HepG2 (cell line): ENCODE data around the gene MMP24OS. TPM values are rescaled to one million over a fixed set of nuclear protein-coding genes. Genes with fewer than 3 reads are reported as not detected.

Experiments
- ATF7 ChIP-seq, 2 experiments: fragments of 450-650 bp in 1 of 2; sonication (generic) in 1 of 2; formaldehyde crosslinking in 1 of 2; IDR thresholded peaks; 2 replicates each; pipeline versions ENCODE4 v1.4.0 to v1.6.1; 2016 to 2020; ENCODE audit warnings: antibody characterized with exemption in 1 of 2, mild to moderate bottlenecking in 1 of 2, missing genetic modification reagents in 1 of 2
- CCDC6 ChIP-seq: sonication (generic); formaldehyde crosslinking; IDR thresholded peaks from 2 replicates; pipeline ENCODE4 v1.8.1; 2022; ENCODE audit warnings: mild to moderate bottlenecking, missing genetic modification reagents, moderate library complexity
- DNMT3B ChIP-seq: conservative IDR thresholded peaks from 2 replicates; pipeline ENCODE4 v1.6.1; 2016; ENCODE audit warnings: missing biosample characterization, control low read depth
- FIP1L1 ChIP-seq: fragments of 200-400 bp; formaldehyde crosslinking; IDR thresholded peaks from 2 replicates; pipeline ENCODE4 v1.6.1; 2018; ENCODE audit warnings: low read depth, mild to moderate bottlenecking, low read length, moderate library complexity, borderline replicate concordance; ENCODE audit not compliant: insufficient read depth
- FOXC1 ChIP-seq: sonication (generic); formaldehyde crosslinking; IDR thresholded peaks from 2 replicates; pipeline ENCODE4 v1.8.0; 2022; ENCODE audit warnings: mild to moderate bottlenecking, missing genetic modification reagents, borderline replicate concordance
- HOXA3 ChIP-seq: sonication (generic); formaldehyde crosslinking; IDR thresholded peaks from 2 replicates; pipeline ENCODE4 v1.5.0; 2020; ENCODE audit warnings: missing genetic modification reagents
- HOXD1 ChIP-seq: sonication (generic); formaldehyde crosslinking; IDR thresholded peaks from 2 replicates; pipeline ENCODE4 v1.5.0; 2020; ENCODE audit warnings: missing genetic modification reagents
- JUND ChIP-seq: sonication (generic); formaldehyde crosslinking; IDR thresholded peaks from 2 replicates; pipeline ENCODE4 v1.8.0; 2022; ENCODE audit warnings: mild to moderate bottlenecking, missing genetic modification reagents
- SIN3A ChIP-seq: IDR thresholded peaks from 2 replicates; pipeline ENCODE4 v1.6.1; 2011; ENCODE audit warnings: low read depth, mild to moderate bottlenecking, control low read depth, low read length, borderline replicate concordance
- SIN3B ChIP-seq: fragments of 150-350 bp; IDR thresholded peaks from 2 replicates; pipeline ENCODE4 v1.6.1; 2014; ENCODE audit warnings: low read length
- SP5 ChIP-seq: IDR thresholded peaks from 2 replicates; pipeline ENCODE4 v1.6.1; 2016; ENCODE audit warnings: low read depth, borderline replicate concordance
- ZBTB3 ChIP-seq: sonication (generic); formaldehyde crosslinking; IDR thresholded peaks from 2 replicates; pipeline ENCODE4 v1.4.0; 2020; ENCODE audit warnings: low read depth, mild to moderate bottlenecking, moderate library complexity, missing genetic modification reagents, borderline replicate concordance
- ZBTB7A ChIP-seq: sonication (generic); formaldehyde crosslinking; IDR thresholded peaks from 2 replicates; pipeline ENCODE4 v1.8.0; 2022; ENCODE audit warnings: mild to moderate bottlenecking, missing genetic modification reagents
- ZBTB7B ChIP-seq: sonication (generic); formaldehyde crosslinking; IDR thresholded peaks from 2 replicates; pipeline ENCODE4 v1.4.0; 2020; ENCODE audit warnings: missing genetic modification reagents
- ZFP36L2 ChIP-seq: sonication (generic); formaldehyde crosslinking; IDR thresholded peaks from 2 replicates; pipeline ENCODE4 v1.4.0; 2020; ENCODE audit warnings: missing genetic modification reagents
- ZFP62 ChIP-seq: sonication (generic); formaldehyde crosslinking; IDR thresholded peaks from 2 replicates; pipeline ENCODE4 v1.4.0; 2020; ENCODE audit warnings: missing genetic modification reagents
- ZFP82 ChIP-seq: sonication (generic); formaldehyde crosslinking; IDR thresholded peaks from 2 replicates; pipeline ENCODE4 v1.5.1; 2020; ENCODE audit warnings: mild to moderate bottlenecking, missing genetic modification reagents, borderline replicate concordance
- ZNF773 ChIP-seq: sonication (generic); formaldehyde crosslinking; IDR thresholded peaks from 2 replicates; pipeline ENCODE4 v1.4.0; 2020; ENCODE audit warnings: missing genetic modification reagents, borderline replicate concordance
- ZNF879 ChIP-seq: sonication (generic); formaldehyde crosslinking; IDR thresholded peaks from 2 replicates; pipeline ENCODE4 v1.8.1; 2023; ENCODE audit warnings: missing genetic modification reagents
- polyA plus RNA-seq, 8 experiments: library from polyadenylated mRNA; depleted of rRNA in 3 of 8; stranded (reverse) in 7 of 8; unstranded in 1 of 8; fragments of >200 nt; fragmentation: Illumina TruSeq in 4 of 8; extraction: Trizol in 4 of 8; gene quantifications; 2 replicates each; pipeline versions ENCODE4 v1.2.1 to v1.2.3, GENCODE V29; 2011 to 2016; ENCODE audit warnings: low read depth in 4 of 8, missing spikeins in 1 of 8, mixed read lengths in 1 of 8; ENCODE audit not compliant: insufficient read depth in 1 of 8
- total RNA-seq, 5 experiments: library from RNA; depleted of rRNA; stranded (reverse); fragments of >200 nt; fragmentation: Illumina TruSeq; extraction: Trizol; gene quantifications; 2 replicates each; pipeline ENCODE4 v1.2.3, GENCODE V29; 2016; ENCODE audit warnings: low read depth in 1 of 5
- TF ChIP-seq, protein P1 (sequence below): conservative IDR thresholded peaks from 2 replicates; pipeline ENCODE4 v1.6.1; 2018; ENCODE audit warnings: missing genetic modification reagents
- TF ChIP-seq, protein P2 (sequence below): IDR thresholded peaks from 2 replicates; pipeline ENCODE4 v1.6.1; 2018; ENCODE audit warnings: missing genetic modification reagents
- TF ChIP-seq, protein P3 (sequence below): IDR thresholded peaks from 2 replicates; pipeline ENCODE4 v1.6.1; 2016; ENCODE audit warnings: missing compliant biosample characterization, missing genetic modification reagents, borderline replicate concordance
- TF ChIP-seq, protein P4 (sequence below): IDR thresholded peaks from 2 replicates; pipeline ENCODE4 v1.6.1; 2016; ENCODE audit warnings: missing biosample characterization, missing genetic modification reagents, low read depth

MMP24OS gene
- total and polyA plus RNA-seq, 2 of the 13 experiments (the other 11 are each of a cell fraction or from before 2014, with no cell fraction given) = 6.0 to 8.5 TPM

DNA sequence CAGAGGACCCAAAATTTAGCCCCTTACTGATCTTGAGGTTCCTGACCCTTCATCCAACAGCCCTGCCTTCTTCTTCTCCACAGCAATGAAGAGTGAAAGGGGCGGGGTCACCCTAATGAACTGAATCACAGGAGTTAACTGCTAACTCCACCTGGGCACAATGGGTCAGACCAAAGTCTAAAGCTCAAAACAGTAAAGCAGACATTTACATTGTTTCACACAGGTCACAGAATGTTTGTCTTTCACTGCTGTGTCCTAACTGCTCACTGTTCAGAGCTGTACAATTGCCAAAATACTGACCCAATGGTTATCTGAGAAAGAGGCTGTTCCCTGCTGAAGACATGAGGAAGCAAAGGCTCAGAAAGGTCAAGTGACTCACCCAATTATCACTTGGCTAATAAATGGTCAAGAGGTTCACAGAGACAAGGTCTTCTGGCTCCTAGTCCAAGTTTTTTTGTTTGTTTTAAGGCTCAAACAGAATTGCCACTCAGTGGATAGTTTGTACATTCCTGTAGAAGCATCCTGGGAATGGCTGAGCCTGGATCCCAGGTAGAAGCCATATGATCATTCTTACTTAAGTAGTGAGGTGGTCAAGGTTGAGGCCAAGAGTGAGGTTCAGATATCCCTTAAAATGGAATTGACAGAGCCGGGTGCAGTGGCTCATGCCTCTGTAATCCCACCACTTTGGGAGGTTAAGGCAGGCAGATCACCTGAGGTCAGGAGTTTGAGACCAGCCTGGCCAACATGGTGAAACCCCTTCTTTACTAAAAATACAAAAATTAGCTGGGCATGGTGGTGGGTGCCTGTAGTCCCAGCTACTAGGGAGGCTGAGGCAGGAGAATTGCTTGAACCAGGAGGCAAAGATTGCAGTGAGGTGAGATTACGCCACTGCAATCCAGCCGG lies 49.4 kb upstream of the MMP24OS start (continued):
- TF ChIP-seq ZFP62 = no peak
- TF ChIP-seq, protein P1, sequence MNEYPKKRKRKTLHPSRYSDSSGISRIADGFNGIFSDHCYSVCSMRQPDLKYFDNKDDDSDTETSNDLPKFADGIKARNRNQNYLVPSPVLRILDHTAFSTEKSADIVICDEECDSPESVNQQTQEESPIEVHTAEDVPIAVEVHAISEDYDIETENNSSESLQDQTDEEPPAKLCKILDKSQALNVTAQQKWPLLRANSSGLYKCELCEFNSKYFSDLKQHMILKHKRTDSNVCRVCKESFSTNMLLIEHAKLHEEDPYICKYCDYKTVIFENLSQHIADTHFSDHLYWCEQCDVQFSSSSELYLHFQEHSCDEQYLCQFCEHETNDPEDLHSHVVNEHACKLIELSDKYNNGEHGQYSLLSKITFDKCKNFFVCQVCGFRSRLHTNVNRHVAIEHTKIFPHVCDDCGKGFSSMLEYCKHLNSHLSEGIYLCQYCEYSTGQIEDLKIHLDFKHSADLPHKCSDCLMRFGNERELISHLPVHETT = peak; percentile 88
- peak; percentile 97 for TF ChIP-seq JUND
- TF ChIP-seq SIN3A = 0 out of 2 replicates have a peak, but pooled peaks have one; percentile 52
- TF ChIP-seq ATF7 (IDR thresholded peaks at IDR 0.05) = peak; percentile 65
- peak; percentile 66; the same call in 1 of the 2 replicates for TF ChIP-seq ATF7 (CRISPR knock-in tag; IDR thresholded peaks at IDR 0.05)
- no peak for TF ChIP-seq FIP1L1
- peak; percentile 74; the same call in 1 of the 2 replicates for TF ChIP-seq ZBTB7B (CRISPR knock-in tag)
- TF ChIP-seq ZNF879 (CRISPR knock-in tag) = 0 out of 2 replicates have a peak, but pooled peaks have one; percentile 50
- TF ChIP-seq ZNF773 (CRISPR knock-in tag) = no peak
- TF ChIP-seq SIN3B = no peak
- no peak; the same call in 1 of the 2 replicates for TF ChIP-seq ZFP82 (CRISPR knock-in tag)
- TF ChIP-seq, protein P2, sequence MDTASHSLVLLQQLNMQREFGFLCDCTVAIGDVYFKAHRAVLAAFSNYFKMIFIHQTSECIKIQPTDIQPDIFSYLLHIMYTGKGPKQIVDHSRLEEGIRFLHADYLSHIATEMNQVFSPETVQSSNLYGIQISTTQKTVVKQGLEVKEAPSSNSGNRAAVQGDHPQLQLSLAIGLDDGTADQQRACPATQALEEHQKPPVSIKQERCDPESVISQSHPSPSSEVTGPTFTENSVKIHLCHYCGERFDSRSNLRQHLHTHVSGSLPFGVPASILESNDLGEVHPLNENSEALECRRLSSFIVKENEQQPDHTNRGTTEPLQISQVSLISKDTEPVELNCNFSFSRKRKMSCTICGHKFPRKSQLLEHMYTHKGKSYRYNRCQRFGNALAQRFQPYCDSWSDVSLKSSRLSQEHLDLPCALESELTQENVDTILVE (CRISPR knock-in tag) = peak; percentile 89
- no peak; the same call in 1 of the 2 replicates for TF ChIP-seq DNMT3B (CRISPR knock-in tag)
- peak; percentile 96 for TF ChIP-seq SP5
- peak; percentile 87; the same call in 1 of the 2 replicates for TF ChIP-seq HOXD1
- TF ChIP-seq, protein P3, sequence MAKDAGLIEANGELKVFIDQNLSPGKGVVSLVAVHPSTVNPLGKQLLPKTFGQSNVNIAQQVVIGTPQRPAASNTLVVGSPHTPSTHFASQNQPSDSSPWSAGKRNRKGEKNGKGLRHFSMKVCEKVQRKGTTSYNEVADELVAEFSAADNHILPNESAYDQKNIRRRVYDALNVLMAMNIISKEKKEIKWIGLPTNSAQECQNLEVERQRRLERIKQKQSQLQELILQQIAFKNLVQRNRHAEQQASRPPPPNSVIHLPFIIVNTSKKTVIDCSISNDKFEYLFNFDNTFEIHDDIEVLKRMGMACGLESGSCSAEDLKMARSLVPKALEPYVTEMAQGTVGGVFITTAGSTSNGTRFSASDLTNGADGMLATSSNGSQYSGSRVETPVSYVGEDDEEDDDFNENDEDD (CRISPR knock-in tag) = peak; percentile 62; the same call in 1 of the 2 replicates
- TF ChIP-seq, protein P4, sequence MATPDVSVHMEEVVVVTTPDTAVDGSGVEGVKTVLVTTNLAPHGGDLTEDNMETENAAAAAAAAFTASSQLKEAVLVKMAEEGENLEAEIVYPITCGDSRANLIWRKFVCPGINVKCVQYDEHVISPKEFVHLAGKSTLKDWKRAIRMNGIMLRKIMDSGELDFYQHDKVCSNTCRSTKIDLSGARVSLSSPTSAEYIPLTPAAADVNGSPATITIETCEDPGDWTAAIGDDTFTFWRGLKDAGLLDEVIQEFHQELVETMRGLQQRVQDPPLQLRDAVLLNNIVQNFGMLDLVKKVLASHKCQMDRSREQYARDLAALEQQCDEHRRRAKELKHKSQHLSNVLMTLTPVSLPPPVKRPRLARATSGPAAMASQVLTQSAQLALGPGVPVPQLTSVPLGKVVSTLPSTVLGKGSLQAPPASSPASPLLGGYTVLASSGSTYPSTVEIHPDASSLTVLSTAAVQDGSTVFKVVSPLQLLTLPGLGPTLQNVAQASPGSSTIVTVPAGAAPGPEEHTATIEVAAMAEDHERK = 0 out of 2 replicates have a peak, but pooled peaks have one; percentile 45
- 0 out of 2 replicates have a peak, but pooled peaks have one; percentile 33 for TF ChIP-seq FOXC1 (CRISPR knock-in tag)
- peak; percentile 60; the same call in 1 of the 2 replicates for TF ChIP-seq CCDC6
- TF ChIP-seq ZFP36L2 (CRISPR knock-in tag) = peak; percentile 64
- peak; percentile 91 for TF ChIP-seq HOXA3 (CRISPR knock-in tag)
- peak; percentile 83; the same call in 1 of the 2 replicates for TF ChIP-seq ZBTB3 (CRISPR knock-in tag)
- no peak for TF ChIP-seq ZBTB7A (CRISPR knock-in tag)
